Measurements from ENCODE around the gene CD40LG.

- TF ChIP-seq, protein P1, sequence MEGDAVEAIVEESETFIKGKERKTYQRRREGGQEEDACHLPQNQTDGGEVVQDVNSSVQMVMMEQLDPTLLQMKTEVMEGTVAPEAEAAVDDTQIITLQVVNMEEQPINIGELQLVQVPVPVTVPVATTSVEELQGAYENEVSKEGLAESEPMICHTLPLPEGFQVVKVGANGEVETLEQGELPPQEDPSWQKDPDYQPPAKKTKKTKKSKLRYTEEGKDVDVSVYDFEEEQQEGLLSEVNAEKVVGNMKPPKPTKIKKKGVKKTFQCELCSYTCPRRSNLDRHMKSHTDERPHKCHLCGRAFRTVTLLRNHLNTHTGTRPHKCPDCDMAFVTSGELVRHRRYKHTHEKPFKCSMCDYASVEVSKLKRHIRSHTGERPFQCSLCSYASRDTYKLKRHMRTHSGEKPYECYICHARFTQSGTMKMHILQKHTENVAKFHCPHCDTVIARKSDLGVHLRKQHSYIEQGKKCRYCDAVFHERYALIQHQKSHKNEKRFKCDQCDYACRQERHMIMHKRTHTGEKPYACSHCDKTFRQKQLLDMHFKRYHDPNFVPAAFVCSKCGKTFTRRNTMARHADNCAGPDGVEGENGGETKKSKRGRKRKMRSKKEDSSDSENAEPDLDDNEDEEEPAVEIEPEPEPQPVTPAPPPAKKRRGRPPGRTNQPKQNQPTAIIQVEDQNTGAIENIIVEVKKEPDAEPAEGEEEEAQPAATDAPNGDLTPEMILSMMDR (IDR thresholded peaks at IDR 0.05; ENCODE audit: insufficient read depth, low read length, poor library complexity, severe bottlenecking), result no peak
- TF ChIP-seq EZH2phosphoT487 (conservative IDR thresholded peaks at IDR 0.05; ENCODE audit: low read length), result no peak
Observed at GRCh38 chrX:136607236-136607635, 40.7 kb upstream of the CD40LG start.

All from SU-DHL-6 (cell line).